ENCODE measurements around the gene OTOP3.
"Not testable (repeated sequence)": the region's sequence is repeated elsewhere in the genome, so short reads cannot be mapped to it uniquely, and the experiment has no call there.

Gene OTOP3

GRCh38 chr17:74935585-74936469 lies at the start of gene OTOP3:
Gene OTOP3, plus strand, starts transcription at chr17:74935898. Its CDS starts 24 bp downstream, at chr17:74935922.
- in situ Hi-C loops (cut with HindIII; ENCODE audit: low sequenced_read_pairs), result no loop called here

GRCh38 chr17:74888469-74888868 lies 47.2 kb upstream of the OTOP3 start:
- in situ Hi-C loops (cut with HindIII; ENCODE audit: low sequenced_read_pairs), result no loop called here

- in situ Hi-C loops (cut with HindIII; ENCODE audit: low sequenced_read_pairs), result no loop called here
Observed at GRCh38 chr17:74890554-74890953, 45.1 kb upstream of the OTOP3 start.

DNA sequence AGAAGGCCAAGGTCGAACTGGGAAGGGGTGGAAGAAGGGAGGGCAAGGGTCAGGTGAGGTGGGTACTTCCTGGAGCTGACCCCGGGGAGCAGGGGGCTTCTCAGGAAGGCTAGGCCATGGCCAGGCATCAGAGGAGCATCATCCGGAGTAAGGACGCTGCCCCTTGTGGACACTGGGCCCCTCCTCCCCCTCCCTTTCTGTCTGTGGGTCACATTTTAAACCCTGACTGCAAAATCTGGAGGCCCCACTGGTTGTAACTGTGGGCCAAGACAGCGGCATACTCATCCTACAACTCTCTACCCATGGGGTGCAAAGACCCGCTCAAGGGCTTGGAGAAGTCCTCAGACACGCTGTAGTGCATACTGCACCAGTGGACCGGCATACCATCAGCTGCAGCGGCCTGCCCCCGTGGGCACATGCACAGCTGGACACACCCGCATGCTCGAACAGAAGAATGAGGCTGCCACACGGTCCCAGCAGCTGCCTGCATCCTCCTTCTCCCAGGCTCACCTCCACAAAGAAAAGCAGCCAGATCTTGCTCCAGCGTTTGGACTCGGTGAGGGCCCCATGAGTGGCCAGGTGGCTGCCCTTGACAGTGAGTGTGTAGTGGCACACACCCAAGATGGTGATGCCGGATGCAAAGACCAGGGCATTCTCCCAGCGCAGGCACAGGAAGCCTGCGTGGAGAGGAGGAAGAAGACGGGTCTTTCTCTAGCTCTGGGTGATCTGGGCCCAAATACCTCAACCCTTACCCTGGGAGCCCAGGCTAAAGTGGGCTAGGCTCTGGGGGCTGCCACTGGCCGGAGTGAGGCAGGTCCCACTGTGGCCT lies 43.5 kb upstream of the OTOP3 start:
- in situ Hi-C loops (cut with HindIII; ENCODE audit: low sequenced_read_pairs), result no loop called here

DNA sequence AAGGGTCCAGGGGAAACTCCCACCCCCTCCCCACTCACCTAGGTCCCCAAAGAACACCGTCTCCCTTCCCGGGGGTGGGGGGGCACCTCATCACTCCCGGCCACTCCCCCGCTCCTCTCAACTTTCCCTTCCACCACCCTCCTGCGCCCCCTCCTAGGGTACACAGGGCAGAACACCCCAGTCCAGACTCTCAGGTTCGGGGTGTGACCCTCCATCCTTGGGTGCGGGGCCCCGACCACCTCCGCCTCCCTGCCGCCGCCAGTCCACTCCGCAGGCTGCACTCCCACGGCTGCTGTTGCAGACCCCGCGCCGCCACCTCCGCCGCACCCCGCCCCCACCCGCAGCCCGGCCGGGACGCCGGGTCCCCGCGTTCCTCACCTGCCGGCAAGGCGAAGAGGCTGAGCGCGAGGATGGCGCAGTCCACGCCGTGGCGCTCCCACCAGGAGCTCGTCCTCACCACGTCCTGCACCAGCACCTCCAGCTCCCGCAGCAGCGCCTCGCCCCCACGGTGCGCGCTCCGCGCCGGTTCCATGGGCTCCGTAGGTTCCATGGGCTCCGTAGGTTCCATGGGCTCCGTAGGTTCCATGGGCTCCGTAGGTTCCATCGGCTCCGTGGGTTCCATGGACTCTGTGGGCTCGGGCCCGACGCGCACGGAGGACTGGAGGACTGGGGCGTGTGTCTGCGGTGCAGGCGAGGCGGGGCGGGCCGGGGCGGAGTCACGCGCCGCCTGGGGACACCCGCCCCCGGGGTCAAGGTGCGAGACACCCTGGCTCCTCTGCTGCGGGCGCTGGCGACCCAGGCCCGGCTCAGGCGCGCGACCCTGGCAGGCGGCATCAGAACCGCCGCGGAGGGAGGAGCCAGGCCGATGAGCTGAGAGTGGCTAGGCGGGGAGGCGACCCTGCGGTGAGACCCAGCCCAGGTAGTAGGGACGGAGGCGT lies 42.5 kb upstream of the OTOP3 start, which contains the start of gene FADS6:
FADS6 (minus strand) TSS at position 660 of the 938 bp plus-strand sequence; CDS start at position 622, 38 bp downstream.
- in situ Hi-C loops (cut with HindIII; ENCODE audit: low sequenced_read_pairs), result no loop called here

DNA sequence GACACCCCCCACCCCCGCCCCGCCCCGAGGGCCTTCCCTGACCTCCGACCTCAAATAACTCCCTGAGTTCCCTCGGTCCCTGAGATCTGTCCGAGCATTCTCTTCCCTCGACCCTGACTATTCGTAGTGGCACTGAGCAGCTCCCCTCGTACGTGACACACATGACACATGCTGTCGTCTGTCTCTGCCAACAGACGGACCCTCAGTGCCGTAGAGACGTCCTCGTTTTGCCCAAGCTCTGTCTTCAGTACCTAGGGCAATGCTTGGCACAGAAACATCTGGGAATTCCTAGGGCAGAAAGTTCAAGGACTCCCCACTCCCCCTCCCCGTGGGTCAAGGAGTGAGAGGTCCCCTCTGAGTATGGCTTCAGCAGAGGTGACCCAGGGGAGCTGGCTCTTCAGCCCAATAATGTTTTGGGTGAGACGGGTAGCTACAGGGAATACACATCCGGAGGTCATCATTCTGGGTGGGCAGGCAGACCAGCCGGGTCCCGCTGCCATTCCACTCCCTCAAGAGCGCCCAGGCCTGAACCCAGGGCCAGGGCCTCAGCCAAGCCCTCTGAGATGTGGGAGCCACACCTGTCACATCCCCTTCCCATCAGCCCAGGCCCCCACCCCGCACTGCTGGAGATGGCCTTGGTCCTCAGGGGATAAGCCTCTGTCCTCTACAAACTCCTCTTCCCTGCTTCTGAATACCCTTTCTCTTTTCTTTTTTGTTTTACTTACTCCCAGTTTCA lies 41.6 kb upstream of the OTOP3 start:
- in situ Hi-C loops (cut with HindIII; ENCODE audit: low sequenced_read_pairs), result no loop called here

- in situ Hi-C loops (cut with HindIII; ENCODE audit: low sequenced_read_pairs), result no loop called here
Observed at GRCh38 chr17:74898376-74898946, 37.2 kb upstream of the OTOP3 start.

- in situ Hi-C loops (cut with HindIII; ENCODE audit: low sequenced_read_pairs), result no loop called here
Observed at GRCh38 chr17:74900208-74900607, 35.5 kb upstream of the OTOP3 start.

GRCh38 chr17:74901353-74902135 lies 34.2 kb upstream of the OTOP3 start:
- in situ Hi-C loops (cut with HindIII; ENCODE audit: low sequenced_read_pairs), result no loop called here

DNA sequence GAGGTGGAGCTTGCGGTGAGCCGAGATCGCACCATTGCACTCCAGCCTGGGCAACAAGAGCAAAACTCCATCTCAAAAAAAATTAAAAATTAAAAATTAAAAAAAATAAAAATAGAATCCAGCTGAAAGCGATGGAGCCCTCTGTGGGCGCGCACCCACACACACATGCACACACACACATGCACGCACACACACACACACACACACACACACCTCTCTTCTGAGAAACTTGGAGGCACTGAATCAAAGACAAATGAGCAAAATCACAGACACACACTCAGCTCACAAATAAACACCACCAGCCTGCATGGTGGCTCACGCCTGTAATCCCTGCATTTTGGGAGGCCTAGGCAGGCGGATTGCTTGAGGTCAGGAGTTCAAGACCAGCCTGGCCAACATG lies 32.7 kb upstream of the OTOP3 start:
- in situ Hi-C loops (cut with HindIII; ENCODE audit: low sequenced_read_pairs), result no loop called here

- in situ Hi-C loops (cut with HindIII; ENCODE audit: low sequenced_read_pairs), result no loop called here
Observed at GRCh38 chr17:74903671-74904070, 32.0 kb upstream of the OTOP3 start.

- in situ Hi-C loops (cut with HindIII; ENCODE audit: low sequenced_read_pairs), result no loop called here
Observed at GRCh38 chr17:74904687-74905409, 30.9 kb upstream of the OTOP3 start.

DNA sequence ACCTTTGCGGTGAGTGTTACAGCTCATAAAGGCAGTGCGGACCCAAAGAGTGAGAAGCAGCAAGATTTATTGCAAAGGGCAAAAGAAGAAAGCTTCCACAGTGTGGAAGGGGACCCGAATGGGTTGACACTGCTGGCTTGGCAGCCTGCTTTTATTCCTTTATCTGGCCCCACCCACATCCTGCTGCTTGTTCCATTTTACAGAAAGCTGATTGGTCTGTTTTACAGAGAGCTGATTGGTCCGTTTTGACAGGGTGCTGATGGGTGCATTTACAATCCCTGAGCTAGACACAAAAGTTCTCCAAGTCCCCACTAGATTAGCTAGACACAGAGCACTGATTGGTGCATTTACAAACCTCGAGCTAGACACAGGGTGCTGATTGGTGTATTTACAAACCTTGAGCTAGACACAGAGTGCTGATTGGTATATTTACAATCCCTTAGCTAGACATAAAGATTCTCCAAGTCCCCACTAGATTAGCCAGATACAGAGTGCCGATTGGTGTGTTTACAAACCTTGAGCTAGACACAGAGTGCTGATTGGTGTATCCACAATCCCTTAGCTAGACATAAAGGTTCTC lies 29.4 kb upstream of the OTOP3 start:
- in situ Hi-C loops (cut with HindIII; ENCODE audit: low sequenced_read_pairs), result not testable (repeated sequence)

DNA sequence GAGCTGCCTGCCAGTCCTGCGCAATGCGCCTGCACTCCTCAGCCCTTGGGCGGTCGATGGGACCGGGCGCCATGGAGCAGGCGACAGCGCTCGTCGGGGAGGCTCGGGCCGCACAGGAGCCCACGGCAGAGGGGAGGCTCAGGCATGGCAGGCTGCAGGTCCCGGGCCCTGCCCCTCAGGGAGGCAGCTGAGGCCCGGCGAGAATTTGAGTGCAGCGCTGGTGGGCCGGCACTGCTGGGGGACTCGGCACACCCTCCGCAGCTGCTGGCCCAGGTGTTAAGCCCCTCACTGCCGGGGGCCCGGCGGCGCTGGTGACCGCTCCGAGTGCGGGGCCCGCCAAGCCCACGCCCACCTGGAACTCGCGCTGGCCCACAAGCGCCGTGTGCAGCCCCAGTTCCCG lies 28.7 kb upstream of the OTOP3 start:
- in situ Hi-C loops (cut with HindIII; ENCODE audit: low sequenced_read_pairs), result no loop called here

- in situ Hi-C loops (cut with HindIII; ENCODE audit: low sequenced_read_pairs), result not testable (repeated sequence)
Observed at GRCh38 chr17:74909097-74909496, 26.6 kb upstream of the OTOP3 start.

DNA sequence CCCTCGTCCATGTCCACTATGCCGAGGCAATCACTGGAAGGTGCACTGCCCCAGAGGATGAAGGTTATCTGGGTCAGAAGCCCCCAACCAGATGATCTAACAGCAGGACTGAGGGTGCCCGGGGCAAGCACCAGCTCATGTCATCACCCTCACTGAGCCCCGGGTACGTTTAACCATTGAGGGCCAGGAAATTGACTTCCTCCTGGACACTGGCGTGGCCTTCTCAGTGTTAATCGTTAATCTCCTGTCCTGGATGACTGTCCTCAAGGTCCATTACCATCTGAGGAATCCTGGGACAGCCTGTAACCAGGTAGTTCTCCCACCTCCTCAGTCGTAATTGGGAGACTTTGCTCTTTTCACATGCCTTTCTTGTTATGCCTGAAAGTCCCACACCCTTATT lies 24.3 kb upstream of the OTOP3 start:
- in situ Hi-C loops (cut with HindIII; ENCODE audit: low sequenced_read_pairs), result not testable (repeated sequence)

DNA sequence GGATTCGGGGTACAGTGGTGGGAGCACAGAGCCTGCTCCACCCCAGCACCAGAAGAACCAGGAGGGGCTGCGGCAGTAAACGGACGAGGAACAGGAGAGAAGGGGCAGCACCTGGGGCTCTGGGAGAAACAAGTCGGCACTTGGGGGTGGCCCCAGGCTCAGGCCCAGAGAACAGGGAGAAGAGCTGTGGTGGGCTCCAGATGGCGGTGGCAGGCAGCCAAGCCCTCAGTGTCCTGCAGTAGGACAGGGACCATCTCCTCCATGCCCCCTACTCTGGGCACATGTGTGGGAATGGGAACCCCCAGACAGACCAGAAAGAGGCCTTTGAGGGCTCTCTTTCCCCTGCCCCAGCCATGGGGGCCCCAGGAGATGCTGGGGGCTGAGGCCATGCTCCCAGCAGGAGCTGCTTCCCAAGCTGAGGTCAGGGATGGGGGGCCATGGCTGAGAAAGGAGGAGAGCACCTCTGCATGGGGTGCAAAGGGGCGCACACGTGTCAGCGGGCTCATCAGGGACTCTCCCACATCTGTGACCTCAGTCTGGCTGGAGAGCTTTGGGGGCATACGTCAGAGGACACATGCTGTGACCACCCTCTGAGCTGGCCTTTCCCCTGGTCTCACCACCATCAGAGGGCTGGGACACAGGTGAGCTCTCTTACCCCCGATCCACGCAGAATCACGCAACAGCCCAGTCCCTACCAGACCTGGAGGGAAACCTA lies 19.4 kb upstream of the OTOP3 start:
- in situ Hi-C loops (cut with HindIII; ENCODE audit: low sequenced_read_pairs), result no loop called here
